ENCODE results near the gene C17orf100.
A peak's percentile ranks its signal among the peaks of the same experiment; 100 is the strongest.

DNA sequence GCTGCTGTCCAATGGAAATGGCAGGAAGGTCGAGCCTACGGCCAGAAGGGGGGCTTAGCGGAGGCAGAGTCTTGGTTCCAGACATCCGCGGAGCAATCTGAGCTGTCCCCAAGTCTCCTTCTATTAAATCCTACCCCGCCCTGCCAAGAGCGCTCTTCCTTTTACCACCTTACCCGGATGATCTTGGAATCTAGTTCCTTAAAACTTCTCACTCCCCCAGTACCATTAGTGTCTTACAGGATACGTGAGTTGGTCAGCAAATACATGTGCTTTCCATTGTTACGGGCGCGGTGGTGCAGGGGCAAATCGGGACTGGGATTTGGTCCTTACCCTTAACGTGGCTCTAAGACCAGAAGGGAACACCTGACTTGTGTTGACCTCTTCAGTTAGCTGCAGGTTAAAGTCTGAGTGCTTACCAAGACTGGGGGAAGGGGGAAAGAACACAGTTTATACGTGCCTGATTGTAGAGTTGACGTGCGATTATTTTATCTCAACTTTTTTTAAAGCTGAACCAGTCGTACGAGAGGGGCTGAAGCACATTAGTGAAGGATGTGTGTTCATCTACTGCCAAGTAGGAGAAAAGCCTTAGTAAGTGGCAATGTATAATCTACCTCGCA, 10.2 kb upstream of the C17orf100 start:
- TF ChIP-seq, protein P1, sequence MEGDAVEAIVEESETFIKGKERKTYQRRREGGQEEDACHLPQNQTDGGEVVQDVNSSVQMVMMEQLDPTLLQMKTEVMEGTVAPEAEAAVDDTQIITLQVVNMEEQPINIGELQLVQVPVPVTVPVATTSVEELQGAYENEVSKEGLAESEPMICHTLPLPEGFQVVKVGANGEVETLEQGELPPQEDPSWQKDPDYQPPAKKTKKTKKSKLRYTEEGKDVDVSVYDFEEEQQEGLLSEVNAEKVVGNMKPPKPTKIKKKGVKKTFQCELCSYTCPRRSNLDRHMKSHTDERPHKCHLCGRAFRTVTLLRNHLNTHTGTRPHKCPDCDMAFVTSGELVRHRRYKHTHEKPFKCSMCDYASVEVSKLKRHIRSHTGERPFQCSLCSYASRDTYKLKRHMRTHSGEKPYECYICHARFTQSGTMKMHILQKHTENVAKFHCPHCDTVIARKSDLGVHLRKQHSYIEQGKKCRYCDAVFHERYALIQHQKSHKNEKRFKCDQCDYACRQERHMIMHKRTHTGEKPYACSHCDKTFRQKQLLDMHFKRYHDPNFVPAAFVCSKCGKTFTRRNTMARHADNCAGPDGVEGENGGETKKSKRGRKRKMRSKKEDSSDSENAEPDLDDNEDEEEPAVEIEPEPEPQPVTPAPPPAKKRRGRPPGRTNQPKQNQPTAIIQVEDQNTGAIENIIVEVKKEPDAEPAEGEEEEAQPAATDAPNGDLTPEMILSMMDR (IDR thresholded peaks at IDR 0.05), result peak in 1 of 6 experiments; percentile 2
- TF ChIP-seq POLR2A (IDR thresholded peaks at IDR 0.05), result no peak

Data from esophagus squamous epithelium (tissue), 4 donors.